Thyroid gland (tissue), 4 donors: ENCODE measurements around the gene DNAI1.

Experiments used
- CTCF ChIP-seq, 6 experiments: fragments of 200-600 bp in 3 of 6; fragments of 450-650 bp in 3 of 6; sonication (generic) in 3 of 6; IDR thresholded peaks; one replicate each; pipeline ENCODE4 v1.5.1; 2016 to 2019; ENCODE audit warnings: antibody characterized with exemption in 6 of 6, mild to moderate bottlenecking in 2 of 6, inconsistent platforms in 1 of 6, moderate library complexity in 1 of 6
- POLR2A ChIP-seq, 2 donors: fragments of 450-650 bp; IDR thresholded peaks; one replicate each; pipeline ENCODE4 v1.6.1; 2017; ENCODE audit warnings: antibody characterized with exemption in 2 of 2, mild to moderate bottlenecking in 2 of 2, moderate library complexity in 1 of 2

GRCh38 chr9:34519321-34520020 is 60.9 kb downstream of the DNAI1 start:
- no peak for TF ChIP-seq CTCF (IDR thresholded peaks at IDR 0.05)
- TF ChIP-seq POLR2A (IDR thresholded peaks at IDR 0.05) = no peak
